Measurements from ENCODE around the gene COX15. TPM values are rescaled to one million over a fixed set of nuclear protein-coding genes. Genes with fewer than 3 reads are reported as not detected.
A peak's percentile ranks its signal among the peaks of the same experiment; 100 is the strongest.

The COX15 gene
- 10 to 100 TPM; 36.7 to 42.1 (median 38.7) TPM for total RNA-seq (2021; fragmentation: NEBNext Ultra II Directional; extraction: Animal tissue kit (Norgen Biotek cat#: 25700))
- long read RNA-seq, transcript COX15-201 (9 exons, 2,356 nt): major isoform, 27 of 47 reads
- long read RNA-seq, partial matches to known transcripts: 4 of 47 reads
- long read RNA-seq, other reads (novel, unspliced or antisense): 12 of 47 reads

DNA sequence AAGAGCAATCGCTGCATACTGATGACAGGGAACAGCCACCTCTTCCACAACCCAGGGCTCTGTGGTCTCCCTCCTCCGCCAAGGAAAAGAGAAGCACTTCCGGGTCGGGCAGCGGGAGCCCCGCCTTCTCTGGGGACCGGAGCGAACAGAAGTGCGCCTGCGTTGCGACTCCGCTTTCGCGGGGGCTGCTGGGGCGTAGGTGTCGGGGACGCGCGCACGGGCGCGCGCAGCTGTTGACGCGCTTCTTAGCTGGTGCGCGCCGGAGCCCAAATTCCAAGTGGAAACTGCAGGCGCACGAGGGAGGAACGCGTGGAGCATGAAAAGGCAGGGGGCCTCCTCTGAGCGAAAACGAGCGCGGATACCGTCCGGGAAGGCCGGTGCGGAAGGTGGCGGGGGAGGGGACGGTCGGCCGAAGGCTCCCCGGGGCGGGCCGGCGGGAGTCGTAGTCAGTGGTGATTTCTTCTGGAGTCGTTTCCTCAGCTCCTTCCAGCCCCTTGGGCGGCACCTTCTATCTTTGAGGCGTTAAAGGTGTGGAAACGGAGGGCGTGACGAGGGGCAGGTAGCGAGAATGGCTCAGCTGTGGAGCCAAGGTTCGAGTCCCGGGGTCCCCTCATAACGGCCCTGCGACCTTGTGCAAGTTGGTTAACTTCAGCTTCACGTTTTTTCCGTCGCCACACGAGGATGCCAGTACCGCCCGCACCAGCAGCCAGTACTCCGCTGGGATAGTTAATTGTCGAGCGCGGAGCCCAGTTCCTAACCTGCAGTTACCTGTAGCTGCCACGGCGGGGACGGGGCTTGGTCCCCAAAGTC lies at the start of gene COX15, which contains the start of gene CUTC:
TSS of gene COX15 (minus strand) at position 95 of the 810 bp plus-strand sequence. CDS start at position 17, 78 bp downstream.
TSS of gene CUTC (plus strand) at position 202 of the 810 bp plus-strand sequence. CDS start at position 317, 115 bp downstream.
- Mint-ChIP-seq H3K4me1 (ENCODE audit: low read depth) (peaks cover 43% of the 10 kb centered on the region), H3K36me3 (ENCODE audit: low read depth) (peaks cover 38% of the 10 kb centered on the region), H3K4me3 (peak within 1 kb of the TSS; percentile 100), H3K27ac (peak within 1 kb of the TSS; percentile 99), H3K9me3 (no peaks in the 10 kb centered on the region), H3K27me3 (ENCODE audit: insufficient read depth) (peaks cover 4% of the 10 kb centered on the region)
- DNase-seq: peak; percentile 94
- TF ChIP-seq, protein P1, sequence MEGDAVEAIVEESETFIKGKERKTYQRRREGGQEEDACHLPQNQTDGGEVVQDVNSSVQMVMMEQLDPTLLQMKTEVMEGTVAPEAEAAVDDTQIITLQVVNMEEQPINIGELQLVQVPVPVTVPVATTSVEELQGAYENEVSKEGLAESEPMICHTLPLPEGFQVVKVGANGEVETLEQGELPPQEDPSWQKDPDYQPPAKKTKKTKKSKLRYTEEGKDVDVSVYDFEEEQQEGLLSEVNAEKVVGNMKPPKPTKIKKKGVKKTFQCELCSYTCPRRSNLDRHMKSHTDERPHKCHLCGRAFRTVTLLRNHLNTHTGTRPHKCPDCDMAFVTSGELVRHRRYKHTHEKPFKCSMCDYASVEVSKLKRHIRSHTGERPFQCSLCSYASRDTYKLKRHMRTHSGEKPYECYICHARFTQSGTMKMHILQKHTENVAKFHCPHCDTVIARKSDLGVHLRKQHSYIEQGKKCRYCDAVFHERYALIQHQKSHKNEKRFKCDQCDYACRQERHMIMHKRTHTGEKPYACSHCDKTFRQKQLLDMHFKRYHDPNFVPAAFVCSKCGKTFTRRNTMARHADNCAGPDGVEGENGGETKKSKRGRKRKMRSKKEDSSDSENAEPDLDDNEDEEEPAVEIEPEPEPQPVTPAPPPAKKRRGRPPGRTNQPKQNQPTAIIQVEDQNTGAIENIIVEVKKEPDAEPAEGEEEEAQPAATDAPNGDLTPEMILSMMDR (IDR thresholded peaks at IDR 0.05): peak; percentile 72; the same call in 1 of the 2 replicates

DNA sequence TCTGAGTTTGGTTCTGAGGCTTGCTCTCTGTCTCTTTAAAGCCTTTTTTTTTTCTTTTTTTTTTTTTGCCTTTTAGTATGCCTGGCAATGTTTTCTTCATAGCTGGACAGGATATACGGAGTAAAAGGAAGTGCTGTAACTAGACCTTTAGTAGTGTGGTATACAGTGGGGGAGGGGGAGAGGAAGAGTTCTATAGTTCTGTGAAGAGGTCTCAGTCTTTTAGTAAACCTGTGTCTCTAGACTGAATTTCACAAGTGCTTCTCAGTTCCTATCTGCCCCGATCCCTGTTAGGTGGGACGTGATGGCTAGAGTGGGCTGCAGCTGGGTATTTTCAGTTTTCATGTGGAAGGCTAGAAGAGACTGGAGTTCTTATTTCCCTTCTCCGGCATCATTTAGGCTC lies 47.4 kb upstream of the COX15 start:
- TF ChIP-seq, protein P1 (IDR thresholded peaks at IDR 0.05): no peak
- H3K27ac Mint-ChIP-seq: peak overlapping the region; percentile 94
- no peaks in the 10 kb centered on the region for H3K27me3 Mint-ChIP-seq (ENCODE audit: insufficient read depth)
- H3K9me3 Mint-ChIP-seq: no peaks in the 10 kb centered on the region
- H3K4me1 Mint-ChIP-seq (ENCODE audit: low read depth): peaks cover 91% of the 10 kb centered on the region
- peak; percentile 71 for DNase-seq
- H3K4me3 Mint-ChIP-seq: peak overlapping the region; percentile 83
- no peaks in the 10 kb centered on the region for H3K36me3 Mint-ChIP-seq (ENCODE audit: low read depth)

DNA sequence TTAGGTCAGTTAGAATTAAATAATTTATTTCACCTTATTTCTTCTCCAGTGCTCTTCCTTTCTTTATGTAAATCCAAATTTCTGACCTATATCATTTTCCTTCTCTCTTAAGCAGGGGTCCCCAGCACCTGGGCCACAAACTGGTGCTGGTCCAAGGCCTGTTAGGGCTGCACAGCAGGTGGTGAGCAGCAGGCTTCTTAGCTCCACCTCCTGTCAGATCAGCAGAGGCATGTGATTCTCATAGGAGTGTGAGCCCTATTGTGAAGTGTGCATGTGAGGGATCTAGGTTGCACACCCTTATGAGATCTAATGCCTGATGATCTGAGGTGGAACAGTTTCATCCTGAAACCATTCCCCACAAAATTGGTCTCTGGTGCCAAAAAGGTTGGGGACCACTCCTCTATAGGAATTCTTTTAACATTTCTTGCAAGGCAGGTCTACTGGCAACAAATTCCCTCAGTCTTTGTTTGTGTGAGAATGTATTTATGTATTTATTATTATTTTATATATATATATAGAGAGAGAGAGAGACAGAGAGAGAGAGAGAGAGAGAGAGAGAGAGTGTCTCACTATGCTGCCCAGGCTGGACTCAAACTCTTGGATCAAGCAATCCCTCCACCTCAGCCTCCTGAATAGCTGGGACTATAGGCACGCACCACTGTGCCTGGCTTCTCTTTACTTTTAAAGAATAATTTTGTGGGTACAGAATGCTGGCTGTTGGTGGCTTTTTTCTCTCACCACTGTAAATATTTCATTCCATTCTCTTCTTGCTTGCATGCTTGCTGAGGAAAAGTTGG lies 46.2 kb upstream of the COX15 start:
- no peaks in the 10 kb centered on the region for H3K9me3 Mint-ChIP-seq
- no peaks in the 10 kb centered on the region for H3K27me3 Mint-ChIP-seq (ENCODE audit: insufficient read depth)
- DNase-seq: no peak
- TF ChIP-seq, protein P1 (IDR thresholded peaks at IDR 0.05): no peak
- H3K4me3 Mint-ChIP-seq: peak overlapping the region; percentile 83
- H3K36me3 Mint-ChIP-seq (ENCODE audit: low read depth): no peaks in the 10 kb centered on the region
- H3K4me1 Mint-ChIP-seq (ENCODE audit: low read depth): peaks cover 78% of the 10 kb centered on the region
- peak overlapping the region; percentile 94 for H3K27ac Mint-ChIP-seq

DNA sequence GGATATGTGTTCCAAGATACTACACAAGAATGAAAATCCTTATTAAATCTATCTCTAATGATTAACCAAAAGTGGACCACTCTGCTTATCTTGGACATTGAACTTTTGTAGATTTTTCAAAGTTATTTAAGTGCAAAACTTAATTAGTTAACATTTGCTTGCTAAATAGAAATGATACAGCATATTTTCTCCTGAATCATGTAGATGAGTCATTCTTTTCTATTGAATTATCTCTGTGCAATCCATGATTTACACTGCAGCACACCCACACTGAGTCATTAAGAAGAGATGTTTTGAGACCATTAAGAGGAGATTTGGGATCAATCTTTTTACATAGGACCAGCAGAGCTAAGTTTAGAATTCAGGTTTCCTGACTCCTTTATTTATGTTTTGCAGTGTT lies 43.9 kb upstream of the COX15 start:
- Mint-ChIP-seq H3K9me3 (no peaks in the 10 kb centered on the region), H3K4me3 (peak overlapping the region; percentile 75), H3K27me3 (ENCODE audit: insufficient read depth) (no peaks in the 10 kb centered on the region), H3K4me1 (ENCODE audit: low read depth) (peaks cover 56% of the 10 kb centered on the region), H3K36me3 (ENCODE audit: low read depth) (no peaks in the 10 kb centered on the region), H3K27ac (peak overlapping the region; percentile 94)
- TF ChIP-seq, protein P1 (IDR thresholded peaks at IDR 0.05): no peak
- DNase-seq: peak; percentile 90

DNA sequence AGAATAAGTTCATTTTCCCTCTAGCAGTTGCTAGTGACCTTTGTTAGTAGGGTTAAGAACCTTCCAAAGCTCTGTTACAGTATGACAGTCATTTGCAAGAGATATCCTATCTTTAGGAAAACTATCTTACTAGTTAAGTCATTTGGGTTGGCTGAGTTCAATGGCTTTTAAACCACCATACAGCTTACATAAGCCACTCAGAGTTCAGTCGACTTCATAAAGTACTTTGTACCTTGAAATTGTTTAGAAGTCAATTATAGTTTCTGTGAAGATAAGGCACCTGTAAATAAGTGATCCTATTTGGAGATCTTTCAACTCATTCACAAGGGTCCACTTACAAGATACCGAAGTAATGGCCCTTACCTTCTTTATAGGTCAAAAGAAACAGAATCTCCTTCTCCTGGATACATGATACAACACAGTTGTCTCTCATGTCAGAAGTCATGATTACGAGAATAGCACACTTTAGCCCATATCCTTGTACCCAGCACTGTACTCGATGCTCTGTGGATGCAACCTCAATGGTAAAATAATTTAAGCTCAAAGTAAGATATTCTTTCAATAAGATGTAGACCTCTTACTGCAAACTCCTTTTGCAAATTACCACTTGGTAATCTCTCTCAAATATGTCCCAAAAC lies 38.6 kb upstream of the COX15 start:
- no peak for DNase-seq
- Mint-ChIP-seq H3K36me3 (ENCODE audit: low read depth) (no peaks in the 10 kb centered on the region), H3K4me1 (ENCODE audit: low read depth) (peaks cover 22% of the 10 kb centered on the region), H3K9me3 (no peaks in the 10 kb centered on the region), H3K4me3 (no peak overlapping the region), H3K27ac (no peak overlapping the region), H3K27me3 (ENCODE audit: insufficient read depth) (peaks cover 2% of the 10 kb centered on the region; the same call in 1 of the 2 replicates)
- TF ChIP-seq, protein P1 (IDR thresholded peaks at IDR 0.05): no peak
